Smooth muscle cell (in vitro differentiated cells): ENCODE measurements around the gene CNOT11. TPM values are rescaled to one million over a fixed set of nuclear protein-coding genes. Genes with fewer than 3 reads are reported as not detected.

ENCODE experiments used
- DNase-seq: peaks from one replicate; lab custom pipeline; 2025; ENCODE audit not compliant: unreplicated experiment; lab: John Stamatoyannopoulos, UW
- H2AFZ ChIP-seq: fragments of 200-600 bp; sonication (generic); 2 replicates; pipeline ENCODE4 v1.6.0; 2016; ENCODE audit warnings: antibody characterized with exemption, low read depth, mild to moderate bottlenecking
- H3F3A ChIP-seq: fragments of 200-600 bp; sonication (generic); 2 replicates; pipeline ENCODE4 v1.6.0; 2017; ENCODE audit warnings: antibody characterized with exemption, low read depth
- H3K27ac ChIP-seq: fragments of 200-600 bp; sonication (generic); 2 replicates; pipeline ENCODE4 v1.5.1; 2016; ENCODE audit warnings: low read depth, mild to moderate bottlenecking
- H3K27me3 ChIP-seq: fragments of 200-600 bp; sonication (generic); 2 replicates; pipeline ENCODE4 v1.6.1; 2016; ENCODE audit warnings: low read depth, mild to moderate bottlenecking
- H3K36me3 ChIP-seq: fragments of 200-600 bp; sonication (generic); 2 replicates; pipeline ENCODE4 v1.5.1; 2016; ENCODE audit warnings: low read depth
- H3K4me1 ChIP-seq: fragments of 200-600 bp; sonication (generic); 2 replicates; pipeline ENCODE4 v1.5.1; 2016; ENCODE audit warnings: low read depth
- H3K4me2 ChIP-seq: fragments of 200-600 bp; sonication (generic); 2 replicates; pipeline ENCODE4 v1.6.0; 2016; ENCODE audit warnings: mild to moderate bottlenecking
- H3K4me3 ChIP-seq: fragments of 200-600 bp; sonication (generic); 2 replicates; pipeline ENCODE4 v1.5.1; 2016; ENCODE audit warnings: mild to moderate bottlenecking
- H3K79me2 ChIP-seq: fragments of 200-600 bp; sonication (generic); 2 replicates; pipeline ENCODE4 v1.6.0; 2016; ENCODE audit warnings: low read depth, mild to moderate bottlenecking
- H3K9ac ChIP-seq: fragments of 200-600 bp; sonication (generic); 2 replicates; pipeline ENCODE4 v1.6.0; 2016; ENCODE audit warnings: low read depth
- H3K9me3 ChIP-seq: fragments of 200-600 bp; sonication (generic); replicated peaks from 2 replicates; pipeline ENCODE4 v1.5.1; 2016; ENCODE audit warnings: low read depth
- H4K20me1 ChIP-seq: fragments of 200-600 bp; sonication (generic); 2 replicates; pipeline ENCODE4 v1.6.0; 2016; ENCODE audit warnings: low read depth
- WGBS: methylation state at CpG from one replicate; pipeline ENCODE4 v1.1.7; 2016; ENCODE audit warnings: low lambda C conversion rate; 5-methylcytosine and 5-hydroxymethylcytosine counted together
- polyA plus RNA-seq: library from polyadenylated mRNA; unstranded; fragments of >200 nt; fragmentation: Nextera tagmentation; extraction: Ambion mirVana; gene quantifications from 2 replicates; pipeline ENCODE4 v1.2.1, GENCODE V29; 2016
- total RNA-seq: library from RNA; depleted of rRNA; stranded (reverse); fragments of >200 nt; gene quantifications from 2 replicates; pipeline ENCODE4 v1.2.3, GENCODE V29; 2014
- TF ChIP-seq, protein P1 (sequence below): fragments of 200-600 bp; sonication (generic); IDR thresholded peaks from 2 replicates; pipeline ENCODE4 v1.5.1; 2017; ENCODE audit warnings: borderline replicate concordance, mild to moderate bottlenecking, antibody characterized with exemption; ENCODE audit not compliant: insufficient read depth, poor library complexity, severe bottlenecking

CNOT11 gene
- total and polyA plus RNA-seq, 2 experiments from 2014 or later: 50.0 to 65.2 TPM

DNA sequence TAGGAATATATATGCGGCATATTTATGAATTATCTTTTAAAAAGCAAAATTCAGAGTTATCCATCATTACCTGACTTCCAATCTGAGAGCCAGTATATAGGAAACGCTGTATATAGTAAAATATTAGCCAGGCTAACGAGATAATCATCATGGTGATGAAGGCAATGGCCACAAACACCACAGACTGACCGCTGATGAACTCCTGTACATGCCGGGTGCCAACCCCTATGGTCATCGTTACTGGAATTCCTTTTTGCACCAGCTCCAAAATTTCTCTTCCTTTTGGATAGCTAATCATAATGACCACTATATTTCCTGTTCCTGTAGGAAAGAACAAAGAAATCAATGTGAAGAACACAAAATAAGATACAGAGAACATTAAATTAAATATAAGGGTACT, 42.2 kb downstream of the CNOT11 start:
- Histone ChIP-seq H3K79me2 (peaks cover 98% of the 10 kb centered on the region), H3K4me2 (no peak overlapping the region), H3K4me3 (no peak overlapping the region), H2AFZ (no peak overlapping the region), H3K4me1 (no peaks in the 10 kb centered on the region), H3K9ac (no peak overlapping the region), H3K27me3 (no peaks in the 10 kb centered on the region), H3K9me3 (no peaks in the 10 kb centered on the region), H3F3A (no peaks in the 10 kb centered on the region), H4K20me1 (peaks cover 95% of the 10 kb centered on the region), H3K36me3 (peaks cover 7% of the 10 kb centered on the region), H3K27ac (no peak overlapping the region)
- TF ChIP-seq, protein P1, sequence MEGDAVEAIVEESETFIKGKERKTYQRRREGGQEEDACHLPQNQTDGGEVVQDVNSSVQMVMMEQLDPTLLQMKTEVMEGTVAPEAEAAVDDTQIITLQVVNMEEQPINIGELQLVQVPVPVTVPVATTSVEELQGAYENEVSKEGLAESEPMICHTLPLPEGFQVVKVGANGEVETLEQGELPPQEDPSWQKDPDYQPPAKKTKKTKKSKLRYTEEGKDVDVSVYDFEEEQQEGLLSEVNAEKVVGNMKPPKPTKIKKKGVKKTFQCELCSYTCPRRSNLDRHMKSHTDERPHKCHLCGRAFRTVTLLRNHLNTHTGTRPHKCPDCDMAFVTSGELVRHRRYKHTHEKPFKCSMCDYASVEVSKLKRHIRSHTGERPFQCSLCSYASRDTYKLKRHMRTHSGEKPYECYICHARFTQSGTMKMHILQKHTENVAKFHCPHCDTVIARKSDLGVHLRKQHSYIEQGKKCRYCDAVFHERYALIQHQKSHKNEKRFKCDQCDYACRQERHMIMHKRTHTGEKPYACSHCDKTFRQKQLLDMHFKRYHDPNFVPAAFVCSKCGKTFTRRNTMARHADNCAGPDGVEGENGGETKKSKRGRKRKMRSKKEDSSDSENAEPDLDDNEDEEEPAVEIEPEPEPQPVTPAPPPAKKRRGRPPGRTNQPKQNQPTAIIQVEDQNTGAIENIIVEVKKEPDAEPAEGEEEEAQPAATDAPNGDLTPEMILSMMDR: no peak
- WGBS: 96% methylated on average over 6 of the region's 6 CpGs
- no peak for DNase-seq

DNA sequence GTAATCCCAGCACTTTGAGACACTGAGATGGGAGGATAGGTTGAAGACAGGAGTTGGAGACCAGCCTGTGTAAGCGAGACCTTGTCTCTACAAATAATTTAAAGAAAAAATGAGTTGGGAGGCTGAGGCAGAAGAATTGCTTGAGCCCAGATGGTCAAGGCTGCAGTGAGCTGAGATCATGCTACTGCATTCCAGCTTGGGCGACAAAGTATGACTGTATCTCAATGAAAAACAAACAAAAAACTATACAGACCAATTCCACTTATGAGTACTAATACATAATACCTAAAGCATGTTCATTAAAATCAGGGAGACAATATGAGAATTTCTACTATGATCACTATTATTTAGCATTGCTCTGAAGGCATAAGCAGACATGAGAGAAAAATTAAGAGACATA, 43.2 kb downstream of the CNOT11 start:
- Histone ChIP-seq H3K4me3 (no peak overlapping the region), H3K27me3 (no peaks in the 10 kb centered on the region), H3K79me2 (peaks cover 98% of the 10 kb centered on the region), H3K36me3 (peaks cover 7% of the 10 kb centered on the region), H3F3A (no peaks in the 10 kb centered on the region), H3K4me1 (no peaks in the 10 kb centered on the region), H3K9ac (no peak overlapping the region), H2AFZ (no peak overlapping the region), H4K20me1 (peaks cover 99% of the 10 kb centered on the region), H3K9me3 (no peaks in the 10 kb centered on the region), H3K27ac (peak overlapping the region; percentile 61), H3K4me2 (peak overlapping the region; percentile 37)
- no peak for DNase-seq
- TF ChIP-seq, protein P1: no peak
- whole genome bisulfite sequencing: 55% methylated on average over 2 of the region's 2 CpGs

GRCh38 chr2:101296371-101296770, 43.7 kb downstream of the CNOT11 start:
- Histone ChIP-seq H3K4me3 (no peak overlapping the region), H2AFZ (no peak overlapping the region), H3K36me3 (peaks cover 7% of the 10 kb centered on the region), H3K9me3 (no peaks in the 10 kb centered on the region), H3K27me3 (no peaks in the 10 kb centered on the region), H4K20me1 (peaks cover 99% of the 10 kb centered on the region), H3K27ac (peak overlapping the region; percentile 61), H3F3A (no peaks in the 10 kb centered on the region), H3K79me2 (peaks cover 98% of the 10 kb centered on the region), H3K9ac (no peak overlapping the region), H3K4me2 (peak overlapping the region; percentile 37), H3K4me1 (no peaks in the 10 kb centered on the region)
- TF ChIP-seq, protein P1: no peak
- 92% methylated on average over 5 of the region's 5 CpGs for WGBS
- DNase-seq: no peak

- H3K36me3 ChIP-seq: peaks cover 7% of the 10 kb centered on the region
- H3K4me2 ChIP-seq: no peak overlapping the region
- H3F3A ChIP-seq: no peaks in the 10 kb centered on the region
- H3K79me2 ChIP-seq: peaks cover 98% of the 10 kb centered on the region
- H3K27me3 ChIP-seq: no peaks in the 10 kb centered on the region
- TF ChIP-seq, protein P1: no peak
- 100% methylated on average over 2 of the region's 2 CpGs for WGBS
- no peak overlapping the region for H3K4me3 ChIP-seq
- H2AFZ ChIP-seq: no peak overlapping the region
- H3K9ac ChIP-seq: no peak overlapping the region
- no peak for DNase-seq
- H4K20me1 ChIP-seq: peaks cover 100% of the 10 kb centered on the region
- peak overlapping the region; percentile 9 for H3K27ac ChIP-seq
- H3K4me1 ChIP-seq: no peaks in the 10 kb centered on the region
- H3K9me3 ChIP-seq: no peaks in the 10 kb centered on the region
These were observed 44.7 kb downstream of the CNOT11 start for GRCh38 chr2:101297383-101297782.
